ENCODE results near the gene TRMU. TPM values are rescaled to one million over a fixed set of nuclear protein-coding genes. Genes with fewer than 3 reads are reported as not detected.

The TRMU gene
- total and polyA plus RNA-seq, 2 of the 8 experiments (the other 6 are each of a cell fraction or from before 2014, with no cell fraction given), result 43.4 to 70.6 TPM

- no peak for TF ChIP-seq PHF8 (conservative IDR thresholded peaks at IDR 0.05; ENCODE audit: low read depth, low read length)
- no peak for TF ChIP-seq ATF2 (IDR thresholded peaks at IDR 0.05; ENCODE audit: low read length)
- TF ChIP-seq RXRA (IDR thresholded peaks at IDR 0.05; ENCODE audit: insufficient read depth, low read depth, low read length), result no peak
- no peak for TF ChIP-seq ATF3 (IDR thresholded peaks at IDR 0.05; ENCODE audit: insufficient read depth, low read depth, low read length)
- TF ChIP-seq GTF2F1 (IDR thresholded peaks at IDR 0.05; ENCODE audit: borderline replicate concordance, low read depth, low read length), result no peak
- TF ChIP-seq CBX5 (IDR thresholded peaks at IDR 0.05; ENCODE audit: low read depth, low read length), result no peak
- no peak for TF ChIP-seq NANOG (IDR thresholded peaks at IDR 0.05; ENCODE audit: insufficient read depth, low read depth, low read length, poor library complexity, severe bottlenecking)
Measured at GRCh38 chr22:46359362-46359761, 23.8 kb downstream of the TRMU start (continued).
